GM19025 (cell line): ENCODE data around the gene P3H3.

Source experiments
- ATAC-seq: cut with Tn5 transposase; IDR thresholded peaks from one replicate; pipeline ENCODE4 v1.9.1; 2021; ENCODE audit warnings: mild to moderate bottlenecking, low read depth, moderate library complexity; ENCODE audit not compliant: unreplicated experiment

Gene P3H3

DNA sequence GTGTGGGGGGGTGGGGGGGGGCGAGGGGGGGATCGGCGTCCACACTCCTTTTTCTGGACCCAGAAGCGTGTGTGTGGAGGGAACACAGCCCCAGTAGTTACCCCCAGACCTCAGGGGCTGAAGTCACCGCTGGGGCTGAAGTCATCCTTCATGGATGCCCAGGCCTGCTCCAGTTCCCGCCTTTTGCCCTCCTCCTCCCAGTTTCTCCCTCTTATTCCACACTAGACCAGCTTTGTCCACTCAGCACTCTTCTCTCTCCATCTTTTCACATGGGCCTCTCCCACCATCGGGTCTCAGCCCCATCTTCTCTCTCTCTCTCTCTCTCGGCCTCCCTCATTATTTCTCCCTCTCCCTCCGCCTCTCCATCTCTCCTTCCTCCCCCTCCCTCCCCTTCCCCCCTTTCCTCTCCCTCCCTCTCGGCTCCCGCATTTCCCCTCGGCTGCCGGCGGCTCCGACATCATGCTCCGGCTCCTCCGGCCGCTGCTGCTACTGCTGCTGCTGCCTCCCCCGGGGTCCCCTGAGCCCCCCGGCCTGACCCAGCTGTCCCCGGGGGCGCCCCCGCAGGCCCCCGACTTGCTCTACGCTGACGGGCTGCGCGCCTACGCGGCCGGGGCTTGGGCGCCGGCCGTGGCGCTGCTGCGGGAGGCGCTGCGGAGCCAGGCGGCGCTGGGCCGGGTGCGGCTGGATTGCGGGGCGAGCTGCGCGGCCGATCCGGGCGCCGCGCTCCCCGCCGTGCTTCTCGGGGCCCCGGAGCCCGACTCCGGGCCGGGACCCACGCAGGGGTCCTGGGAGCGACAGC lies at the start of gene P3H3:
P3H3 (plus strand) TSS at position 426 of the 799 bp plus-strand sequence; CDS start at position 460, 34 bp downstream.
- no peak for ATAC-seq

DNA sequence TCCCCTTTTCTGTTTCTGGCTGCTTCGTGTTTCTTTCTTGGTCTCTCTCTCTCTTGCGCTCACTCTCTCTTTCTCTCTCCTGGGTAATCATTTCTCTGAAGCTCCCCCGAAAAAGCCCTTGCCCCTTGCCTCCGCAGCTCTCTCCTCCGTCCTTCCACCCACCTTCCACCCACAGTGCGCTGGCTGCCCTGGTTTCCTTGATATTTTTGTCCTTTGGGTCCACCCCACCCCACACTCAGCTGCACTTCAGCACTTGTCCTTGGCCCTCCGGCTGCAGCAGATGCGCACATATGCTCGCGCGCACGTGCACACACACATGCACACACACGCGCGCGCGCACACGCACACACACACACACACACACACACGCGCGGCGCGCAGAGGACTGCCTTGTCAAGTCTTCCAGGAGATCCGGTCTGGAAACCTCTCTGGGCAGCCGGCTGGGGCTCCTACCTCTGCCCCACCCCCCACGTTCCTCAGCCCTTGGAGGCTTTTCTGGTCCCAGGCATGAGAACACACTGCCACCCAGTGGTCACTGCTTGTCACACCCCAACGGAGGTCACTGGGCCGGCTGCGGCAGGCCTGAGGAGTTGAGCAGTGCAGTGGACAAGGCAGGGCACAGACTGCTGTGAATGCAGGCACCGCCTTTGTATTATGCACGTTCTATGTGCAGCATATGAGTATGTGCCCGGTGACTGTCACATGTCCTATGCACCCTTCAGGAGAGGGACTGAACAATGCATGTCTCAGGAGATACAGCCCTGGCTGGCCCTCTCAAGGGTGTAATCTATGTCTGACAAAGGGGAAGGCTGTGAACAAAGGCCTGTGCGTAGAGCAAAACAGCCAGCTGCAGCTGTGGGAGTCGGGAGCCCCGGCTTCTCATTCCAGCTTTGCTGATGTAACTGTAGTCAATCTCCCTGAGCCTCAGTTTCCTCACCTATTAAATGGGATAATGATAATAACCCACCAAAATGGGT lies 49.3 kb upstream of the P3H3 start:
- peak; percentile 71 for ATAC-seq

DNA sequence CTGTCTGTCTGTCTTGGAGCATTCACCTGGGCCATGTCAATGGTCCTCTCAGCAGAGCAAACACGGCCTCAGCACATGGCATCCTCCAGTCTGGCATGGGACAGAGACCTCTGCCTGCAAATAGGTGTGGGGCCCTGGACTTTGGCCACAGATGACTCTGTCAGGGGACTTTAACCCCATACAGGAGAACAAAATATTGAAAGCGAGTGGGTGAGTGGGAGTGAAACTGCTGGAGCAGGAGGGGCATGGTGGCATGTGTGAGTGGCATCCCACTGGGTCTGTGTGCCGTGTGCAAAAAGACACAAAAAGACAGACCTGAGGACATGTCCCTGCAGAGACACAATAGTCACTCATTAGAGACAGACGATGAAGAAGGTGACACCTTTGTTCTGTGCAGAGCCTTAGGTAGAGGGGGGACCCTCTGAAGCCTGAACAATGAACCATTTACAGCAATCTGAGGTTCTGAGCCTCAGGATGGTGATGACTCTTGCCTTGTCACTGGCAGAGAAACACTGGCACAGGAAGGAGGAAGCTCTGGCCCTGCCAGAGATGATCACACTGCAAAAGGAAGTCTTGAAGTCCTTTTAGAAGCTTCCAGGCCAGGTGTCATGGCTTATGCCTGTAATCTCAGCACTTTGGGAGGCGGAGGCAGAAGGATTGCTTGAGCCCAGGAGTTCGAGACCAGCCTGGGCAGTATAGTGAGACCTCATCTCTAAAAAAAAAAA lies 48.3 kb upstream of the P3H3 start:
- ATAC-seq, result no peak

DNA sequence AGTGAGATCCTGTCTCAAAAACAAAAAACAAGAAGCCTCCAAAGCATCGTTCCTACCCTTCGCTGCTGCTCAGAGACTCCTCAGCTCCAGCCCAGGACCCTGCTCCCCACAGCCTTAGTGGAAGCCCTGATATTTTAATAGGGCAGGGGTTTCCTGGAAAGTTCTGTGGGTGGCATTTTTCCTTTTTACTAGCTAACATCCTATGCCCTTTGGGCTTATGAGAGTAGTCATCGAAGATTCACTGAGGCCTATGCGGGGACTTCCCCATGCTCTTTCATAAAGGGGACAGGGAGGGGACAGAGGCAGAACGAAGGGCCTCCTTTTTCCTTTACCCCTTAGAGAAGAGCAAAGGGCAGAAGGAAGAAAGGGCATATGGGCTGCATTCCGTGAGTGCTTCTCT lies 47.6 kb upstream of the P3H3 start:
- ATAC-seq, result no peak

GRCh38 chr12:6782119-6782518 lies 46.1 kb upstream of the P3H3 start:
- no peak for ATAC-seq

DNA sequence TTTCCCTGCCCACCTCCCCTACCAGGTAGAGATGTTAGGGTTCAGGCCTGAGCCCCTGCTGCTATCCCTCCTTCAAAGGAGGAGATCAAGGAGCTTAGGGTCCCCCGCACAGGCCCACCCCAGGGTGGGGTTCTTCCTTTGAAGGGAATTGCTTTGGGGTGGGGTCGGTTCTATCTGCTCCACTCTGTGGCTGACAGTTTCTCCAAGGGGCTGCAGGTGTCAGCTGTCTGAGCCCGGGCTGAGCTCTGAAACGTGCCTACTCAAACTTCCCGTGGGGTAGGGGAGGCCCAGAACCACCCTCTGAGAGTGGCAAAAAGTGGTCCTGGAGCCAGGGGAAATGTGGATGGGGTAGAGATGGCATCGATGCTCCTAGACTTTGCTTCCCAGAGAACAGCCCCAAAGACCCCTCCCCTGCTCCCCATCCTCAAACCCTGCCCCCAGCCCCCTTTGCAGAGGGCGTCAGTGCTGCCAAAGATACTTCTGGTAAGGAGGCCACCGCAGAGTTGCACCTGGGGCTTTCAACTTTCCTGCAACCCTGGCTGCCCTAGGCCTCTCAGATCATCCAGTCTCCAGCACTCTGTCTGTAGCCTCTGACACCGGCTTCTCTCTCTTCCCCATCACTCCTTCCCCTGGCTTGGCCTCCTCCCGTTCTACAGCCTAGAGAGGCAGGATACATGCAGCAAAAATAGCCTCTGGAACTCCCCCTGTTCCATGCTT lies 45.2 kb upstream of the P3H3 start:
- no peak for ATAC-seq

DNA sequence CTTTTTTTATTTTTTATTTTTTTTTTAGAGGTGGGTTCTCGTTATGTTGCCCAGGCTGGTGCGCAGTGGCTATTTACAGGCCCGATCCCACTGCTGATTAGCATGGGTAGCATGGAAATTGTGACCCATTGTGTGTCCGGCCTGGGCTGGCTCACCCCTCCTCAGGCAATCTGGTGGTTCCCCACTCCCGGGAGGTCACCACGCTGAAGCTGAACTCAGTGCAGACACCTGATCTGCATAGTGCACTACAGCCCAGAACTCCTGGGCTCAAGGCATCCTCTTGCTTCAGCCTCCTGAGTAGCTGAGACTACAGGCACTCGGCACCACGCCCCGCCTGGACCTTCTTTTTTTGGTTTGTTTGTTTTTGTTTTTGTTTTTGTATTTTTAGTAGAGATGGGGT lies 44.4 kb upstream of the P3H3 start:
- ATAC-seq, result no peak

GRCh38 chr12:6784296-6784695 lies 43.9 kb upstream of the P3H3 start:
- no peak for ATAC-seq

DNA sequence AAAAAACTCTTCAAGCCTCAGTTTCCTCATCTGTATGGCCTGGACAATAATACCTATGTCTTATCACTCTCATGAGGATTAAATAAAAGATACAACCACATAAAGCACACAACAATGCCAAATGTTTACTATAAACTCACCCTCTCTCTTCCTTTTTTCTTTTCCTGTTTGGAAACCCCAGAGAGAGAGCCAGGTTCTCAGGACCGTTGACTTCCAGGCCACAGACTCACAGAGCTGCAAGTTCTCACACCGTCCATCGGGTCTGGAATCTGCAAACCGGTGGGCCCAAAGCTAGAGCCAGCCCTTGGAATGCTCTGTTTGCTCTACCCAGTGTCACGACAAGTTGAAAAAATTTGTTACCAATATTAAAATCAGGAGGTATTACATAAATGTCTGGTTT lies 43.4 kb upstream of the P3H3 start:
- no peak for ATAC-seq

GRCh38 chr12:6786416-6787094 lies 41.7 kb upstream of the P3H3 start:
- ATAC-seq, result no peak

DNA sequence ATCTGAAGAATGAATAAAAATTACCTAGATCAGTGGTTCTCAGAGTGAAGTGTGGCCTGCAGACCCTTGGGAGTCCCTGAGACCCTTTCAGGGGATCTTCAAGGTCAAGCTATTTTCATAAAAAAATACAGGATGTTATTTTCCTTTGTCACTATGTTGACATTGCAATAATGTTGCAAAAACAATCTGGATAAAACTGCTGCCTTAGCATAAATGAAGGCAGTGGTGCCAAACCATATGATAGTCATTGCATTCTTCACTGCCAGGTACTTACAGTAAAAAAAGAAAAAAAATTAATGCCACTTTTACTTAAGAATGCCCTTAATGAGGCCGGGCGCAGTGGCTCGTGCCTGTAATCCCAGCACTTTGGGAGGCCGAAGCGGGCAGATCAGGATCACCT lies 40.9 kb upstream of the P3H3 start:
- ATAC-seq, result no peak

DNA sequence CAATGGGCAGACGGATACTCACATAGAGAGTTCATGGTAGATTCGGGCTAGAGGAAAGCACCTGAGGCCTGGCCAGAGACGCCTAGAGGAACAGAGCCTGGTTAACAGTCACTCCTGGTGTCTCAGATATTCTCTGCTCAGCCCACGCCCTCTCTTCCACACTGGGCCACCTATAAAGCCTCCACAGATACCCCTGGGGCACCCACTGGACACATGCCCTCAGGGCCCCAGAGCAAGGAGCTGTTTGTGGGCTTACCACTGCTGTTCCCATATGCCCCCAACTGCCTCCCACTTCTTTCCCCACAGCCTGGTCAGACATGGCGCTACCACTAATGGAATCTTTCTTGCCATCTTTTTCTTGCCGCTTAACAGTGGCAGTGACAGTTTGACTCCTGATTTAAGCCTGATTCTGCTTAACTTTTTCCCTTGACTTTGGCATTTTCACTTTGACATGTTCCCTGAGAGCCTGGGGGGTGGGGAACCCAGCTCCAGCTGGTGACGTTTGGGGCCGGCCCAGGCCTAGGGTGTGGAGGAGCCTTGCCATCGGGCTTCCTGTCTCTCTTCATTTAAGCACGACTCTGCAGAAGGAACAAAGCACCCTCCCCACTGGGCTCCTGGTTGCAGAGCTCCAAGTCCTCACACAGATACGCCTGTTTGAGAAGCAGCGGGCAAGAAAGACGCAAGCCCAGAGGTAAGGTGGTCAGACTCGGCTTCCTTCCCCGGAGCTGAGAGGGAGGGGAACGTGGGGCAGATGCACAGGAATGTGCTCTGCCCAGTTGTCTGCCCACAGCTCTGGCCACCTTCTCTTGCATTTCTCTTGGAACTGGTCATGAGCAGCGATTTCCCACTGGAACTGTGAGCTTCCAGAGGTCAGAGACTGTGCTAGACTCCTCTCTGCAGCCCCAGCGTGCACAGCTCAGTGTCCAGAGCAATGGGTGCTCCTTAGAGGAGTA lies 39.0 kb upstream of the P3H3 start, which contains the start of gene CD4:
CD4 (plus strand) TSS at position 557 of the 953 bp plus-strand sequence. CDS start 10,611 bp downstream, outside the sequence.
- no peak for ATAC-seq

DNA sequence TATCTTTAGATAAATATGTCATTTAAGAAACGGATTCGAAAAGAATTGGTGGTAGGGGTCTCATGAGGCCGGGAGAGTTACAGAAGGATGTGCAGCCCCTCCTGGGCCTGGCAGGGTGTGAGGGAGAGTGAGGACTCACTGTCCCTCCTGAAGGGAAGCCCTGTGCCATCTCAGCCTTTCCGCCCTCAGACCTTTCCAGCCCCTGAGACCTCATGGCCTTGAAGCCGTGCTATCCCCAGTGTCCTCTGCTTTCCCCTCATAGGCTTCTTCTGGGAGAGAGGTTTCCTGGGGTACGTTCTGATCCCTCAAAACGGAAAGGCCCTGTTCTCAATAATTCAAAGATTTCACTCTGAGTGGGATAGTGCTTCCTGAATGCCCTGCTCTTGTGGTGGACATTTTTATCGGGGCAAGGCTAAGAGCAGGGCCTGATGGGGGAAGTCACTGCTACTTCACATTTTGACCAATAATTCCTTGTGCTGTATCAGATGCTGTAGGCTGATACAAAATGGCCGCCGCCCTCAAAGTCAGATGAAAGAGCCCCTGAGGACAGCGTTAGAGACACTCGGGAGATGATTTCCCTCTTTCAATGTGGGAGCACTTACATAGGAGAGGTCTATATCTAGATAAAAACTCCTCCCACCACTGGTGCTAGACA lies 37.6 kb upstream of the P3H3 start:
- ATAC-seq, result no peak

- ATAC-seq, result no peak
Measured at GRCh38 chr12:6791931-6792520, 36.2 kb upstream of the P3H3 start.

DNA sequence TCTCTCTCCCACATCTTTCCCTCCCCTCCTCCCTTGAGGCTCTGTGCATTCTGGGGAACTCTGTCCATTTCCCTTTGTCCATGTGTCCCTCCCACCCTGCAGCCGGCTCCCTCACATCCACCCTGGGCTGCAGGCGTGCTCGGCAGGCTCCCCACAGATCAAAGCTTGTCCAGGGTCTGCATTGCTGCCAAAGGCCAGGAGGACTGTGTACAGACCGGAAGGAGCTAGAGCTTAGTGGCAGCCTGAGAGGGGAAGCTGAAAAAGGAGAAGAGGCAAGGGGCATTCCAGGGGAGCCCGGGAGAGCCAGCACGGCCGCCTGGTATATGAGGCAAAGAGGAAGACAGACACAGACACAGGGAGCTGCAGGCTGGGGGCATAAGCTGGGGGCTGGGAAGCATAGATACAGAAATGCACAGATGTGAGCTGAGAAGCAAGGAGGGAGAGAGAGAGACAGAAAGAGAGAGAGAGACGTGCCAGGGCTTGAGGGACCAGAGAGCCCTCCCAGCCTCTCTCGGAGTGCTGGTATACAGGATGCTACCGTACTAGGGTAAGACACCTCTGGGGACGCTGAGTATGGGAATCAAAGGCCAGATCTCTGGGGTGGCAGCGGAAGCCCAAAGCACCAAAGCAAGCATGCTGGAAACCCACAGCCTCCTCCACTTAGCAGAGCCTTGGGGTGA lies 35.5 kb upstream of the P3H3 start:
- ATAC-seq, result no peak

DNA sequence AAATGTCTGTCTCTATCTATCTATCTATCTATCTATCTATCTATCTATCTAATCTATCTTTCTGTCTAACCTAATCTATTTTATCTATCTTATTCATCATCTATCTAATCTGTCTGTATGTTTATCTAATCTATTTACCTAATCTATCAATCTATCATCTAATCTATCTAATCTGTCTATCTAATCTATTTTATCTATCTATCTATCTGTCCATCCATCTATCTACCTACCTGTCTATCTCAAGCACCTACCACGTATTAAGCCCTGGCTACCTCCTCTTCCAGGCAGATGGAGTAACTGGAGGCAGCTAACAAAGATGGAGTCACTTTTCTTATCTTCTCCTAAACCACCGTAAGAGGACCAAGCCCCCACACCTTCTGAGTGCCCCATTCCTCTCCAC lies 33.1 kb upstream of the P3H3 start:
- ATAC-seq, result no peak

DNA sequence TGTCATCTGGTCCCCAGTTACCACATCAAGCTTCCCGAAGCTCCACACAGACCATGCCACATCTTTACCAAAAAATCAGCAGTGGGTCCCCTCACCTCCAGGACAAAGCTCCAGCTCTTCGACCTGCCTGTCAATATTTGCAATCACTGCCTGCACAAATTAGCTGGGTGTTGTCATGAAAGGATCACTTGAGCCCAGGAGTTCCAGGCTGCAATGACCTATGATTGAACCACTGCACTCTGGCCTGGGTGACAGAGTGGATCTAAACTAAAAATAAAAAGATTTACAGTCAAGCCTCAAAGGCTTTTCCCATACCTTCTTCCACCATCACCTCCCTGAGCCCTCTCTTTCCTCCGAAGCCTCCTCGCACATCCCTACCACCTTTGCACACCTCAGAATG lies 31.6 kb upstream of the P3H3 start:
- ATAC-seq, result no peak
